IPS-18c (cell line): Measurements from ENCODE around the gene MECP2.

Source experiments
- H3K4me3 ChIP-seq: 2 replicates; pipeline ENCODE4 v1.7.0; 2013; ENCODE audit warnings: low read depth, mild to moderate bottlenecking, low read length, moderate library complexity; ENCODE audit not compliant: insufficient read depth
- H3K9me3 ChIP-seq: one replicate; pipeline ENCODE4 v1.6.1; 2013; ENCODE audit warnings: mild to moderate bottlenecking, low read length, moderate library complexity; ENCODE audit not compliant: control insufficient read depth, insufficient read depth

MECP2 gene

GRCh38 chrX:154029439-154029838, 68.1 kb downstream of the MECP2 start:
- Histone ChIP-seq H3K4me3 (no peak overlapping the region), H3K9me3 (peaks cover 27% of the 10 kb centered on the region)

- Histone ChIP-seq H3K9me3 (peaks cover 30% of the 10 kb centered on the region), H3K4me3 (no peak overlapping the region)
Measured at GRCh38 chrX:154028502-154029184, 68.9 kb downstream of the MECP2 start.

- no peak overlapping the region for H3K4me3 ChIP-seq
- H3K9me3 ChIP-seq: peaks cover 27% of the 10 kb centered on the region
Measured at GRCh38 chrX:154027986-154028385, 69.5 kb downstream of the MECP2 start.

GRCh38 chrX:154027022-154027402, 70.5 kb downstream of the MECP2 start:
- H3K4me3 ChIP-seq: no peak overlapping the region
- peaks cover 25% of the 10 kb centered on the region for H3K9me3 ChIP-seq

- peaks cover 20% of the 10 kb centered on the region for H3K9me3 ChIP-seq
- no peak overlapping the region for H3K4me3 ChIP-seq
Measured at GRCh38 chrX:154026136-154027021, 71.1 kb downstream of the MECP2 start.

- Histone ChIP-seq H3K4me3 (no peak overlapping the region), H3K9me3 (peaks cover 15% of the 10 kb centered on the region)
Measured at GRCh38 chrX:154025230-154025629, 72.3 kb downstream of the MECP2 start.

GRCh38 chrX:154024271-154024670, 73.2 kb downstream of the MECP2 start:
- Histone ChIP-seq H3K4me3 (no peak overlapping the region), H3K9me3 (peaks cover 15% of the 10 kb centered on the region)

- peaks cover 14% of the 10 kb centered on the region for H3K9me3 ChIP-seq
- no peak overlapping the region for H3K4me3 ChIP-seq
Measured at GRCh38 chrX:154023276-154024000, 74.1 kb downstream of the MECP2 start.

- H3K9me3 ChIP-seq: peaks cover 15% of the 10 kb centered on the region
- no peak overlapping the region for H3K4me3 ChIP-seq
Measured at GRCh38 chrX:154022108-154022507, 75.4 kb downstream of the MECP2 start.

- Histone ChIP-seq H3K4me3 (no peak overlapping the region), H3K9me3 (peaks cover 13% of the 10 kb centered on the region)
Measured at GRCh38 chrX:154021131-154021611, 76.3 kb downstream of the MECP2 start.

- Histone ChIP-seq H3K4me3 (no peak overlapping the region), H3K9me3 (peaks cover 14% of the 10 kb centered on the region)
Measured at GRCh38 chrX:154020536-154021115, 76.9 kb downstream of the MECP2 start.

GRCh38 chrX:154019633-154020528, 77.6 kb downstream of the MECP2 start, which contains the start of gene IRAK1:
Gene IRAK1, minus strand, starts transcription at chrX:154019902. Its CDS starts 90 bp downstream, at chrX:154019812.
- Histone ChIP-seq H3K9me3 (peaks cover 16% of the 10 kb centered on the region), H3K4me3 (peak within 1 kb of the TSS; percentile 49)

GRCh38 chrX:154019061-154019621, 78.4 kb downstream of the MECP2 start:
- H3K4me3 ChIP-seq: peak overlapping the region; percentile 31
- peaks cover 12% of the 10 kb centered on the region for H3K9me3 ChIP-seq

GRCh38 chrX:154018518-154019060, 78.9 kb downstream of the MECP2 start:
- H3K4me3 ChIP-seq: peak overlapping the region; percentile 31
- peaks cover 15% of the 10 kb centered on the region for H3K9me3 ChIP-seq

GRCh38 chrX:154017766-154018517, 79.6 kb downstream of the MECP2 start:
- Histone ChIP-seq H3K9me3 (peaks cover 15% of the 10 kb centered on the region), H3K4me3 (no peak overlapping the region)
